HG02759 (cell line): Measurements from ENCODE around the gene ABCF1.
"Not testable (repeated sequence)": the region's sequence is repeated elsewhere in the genome, so short reads cannot be mapped to it uniquely, and the experiment has no call there.

Experiments used
- ATAC-seq: cut with Tn5 transposase; IDR thresholded peaks from one replicate; pipeline ENCODE4 v1.9.1; 2021; ENCODE audit warnings: mild to moderate bottlenecking, moderate library complexity; ENCODE audit not compliant: unreplicated experiment

ABCF1 gene

DNA sequence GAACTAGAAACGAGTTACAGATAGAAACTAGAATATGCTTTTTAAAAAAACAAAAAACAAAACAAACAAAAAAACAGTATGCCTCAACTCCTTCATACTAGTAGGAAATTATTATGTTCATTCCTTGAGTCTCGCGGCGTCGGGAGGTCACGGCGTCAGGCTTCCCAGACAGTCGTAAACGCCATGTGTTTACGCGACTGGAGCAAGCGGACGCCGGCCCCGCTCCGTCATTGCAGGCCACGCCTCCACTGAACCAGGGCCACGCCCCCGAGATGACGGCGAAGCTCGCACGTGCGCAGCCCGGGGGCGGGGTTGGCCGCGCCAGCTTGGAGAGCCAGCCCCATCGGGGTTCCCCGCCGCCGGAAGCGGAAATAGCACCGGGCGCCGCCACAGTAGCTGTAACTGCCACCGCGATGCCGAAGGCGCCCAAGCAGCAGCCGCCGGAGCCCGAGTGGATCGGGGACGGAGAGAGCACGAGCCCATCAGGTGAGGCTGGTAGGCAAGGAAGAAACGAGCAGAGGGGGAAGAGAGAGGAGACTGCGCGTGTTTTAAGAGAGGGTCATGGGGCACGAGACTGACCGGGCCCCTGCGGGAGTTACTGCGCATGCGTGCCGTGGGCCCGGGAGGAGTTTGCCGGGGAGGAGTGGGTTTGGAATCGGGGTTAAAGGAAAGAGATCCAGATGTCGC lies at the start of gene ABCF1:
ABCF1 (plus strand) TSS at position 368 of the 687 bp plus-strand sequence; CDS start at position 414, 46 bp downstream.
- peak; percentile 97 for ATAC-seq

- not testable (repeated sequence) for ATAC-seq
Observed at GRCh38 chr6:30521952-30522351, 49.3 kb upstream of the ABCF1 start.

GRCh38 chr6:30526444-30526843 lies 44.8 kb upstream of the ABCF1 start:
- ATAC-seq, result not testable (repeated sequence)

GRCh38 chr6:30529349-30529875 lies 41.8 kb upstream of the ABCF1 start:
- ATAC-seq, result not testable (repeated sequence)

DNA sequence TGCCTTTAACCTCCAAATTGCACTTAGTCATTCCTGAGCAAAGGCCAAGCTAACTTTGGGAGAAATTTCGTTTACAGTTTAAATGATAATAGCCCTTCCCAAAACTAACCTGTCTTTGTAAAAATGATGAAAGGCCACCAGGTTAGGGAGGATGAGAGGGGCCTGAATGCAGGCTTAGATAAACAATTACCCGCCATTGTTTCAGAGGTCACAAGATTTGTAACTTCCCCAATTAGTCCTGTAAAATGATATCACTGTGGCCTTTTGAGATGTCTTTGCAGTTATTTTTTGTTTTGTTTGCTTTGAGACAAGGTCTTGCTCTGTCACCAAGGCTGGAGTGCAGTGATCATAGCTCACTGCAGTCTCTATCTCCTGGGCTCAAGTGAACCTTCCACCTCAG lies 41.2 kb upstream of the ABCF1 start:
- ATAC-seq, result no peak

- ATAC-seq, result no peak
Observed at GRCh38 chr6:30533460-30534294, 37.6 kb upstream of the ABCF1 start.

GRCh38 chr6:30537931-30538330 lies 33.3 kb upstream of the ABCF1 start:
- no peak for ATAC-seq

DNA sequence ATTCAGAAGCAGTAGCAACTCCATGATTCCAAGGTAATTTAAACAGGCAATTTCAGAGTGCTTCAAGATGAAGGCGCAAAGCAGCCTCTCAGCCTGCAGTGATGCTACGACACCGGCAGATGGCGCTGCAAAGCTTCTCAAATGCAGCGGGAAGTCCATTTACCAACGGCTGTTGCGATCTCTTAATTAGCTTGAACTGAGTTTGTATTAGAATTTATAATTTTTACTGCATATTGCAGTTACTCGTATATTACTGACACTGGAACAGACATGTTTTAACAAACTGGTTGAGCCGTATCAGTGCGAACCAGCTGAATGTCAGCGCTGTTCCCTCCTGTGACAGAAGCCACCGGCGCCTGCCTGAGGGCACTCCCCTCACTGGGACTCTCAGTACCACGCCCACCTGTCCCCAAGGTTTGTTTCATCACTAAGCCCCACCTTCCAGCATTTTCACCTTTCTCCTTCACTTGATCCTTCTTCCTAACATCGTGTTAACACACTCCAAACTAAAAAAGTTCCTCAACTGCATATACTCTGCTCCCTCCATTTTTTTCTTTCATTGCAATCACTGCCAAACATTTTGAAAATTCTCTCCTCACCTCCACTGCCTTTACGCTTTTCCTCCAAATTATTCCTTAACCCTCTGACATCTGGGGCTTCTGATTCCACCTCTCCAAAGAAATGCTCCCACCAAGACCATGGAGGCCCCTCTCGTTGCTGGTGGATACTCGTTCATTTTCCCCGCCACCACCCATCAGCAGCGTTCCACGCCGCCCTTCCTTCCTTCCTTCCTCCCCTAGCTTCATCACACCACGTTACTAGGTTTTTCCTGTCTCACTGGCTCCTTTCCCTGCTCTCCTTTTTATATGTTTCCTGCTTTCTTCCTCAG lies 29.5 kb upstream of the ABCF1 start:
- peak; percentile 43 for ATAC-seq

GRCh38 chr6:30542404-30542725 lies 28.9 kb upstream of the ABCF1 start:
- no peak for ATAC-seq

DNA sequence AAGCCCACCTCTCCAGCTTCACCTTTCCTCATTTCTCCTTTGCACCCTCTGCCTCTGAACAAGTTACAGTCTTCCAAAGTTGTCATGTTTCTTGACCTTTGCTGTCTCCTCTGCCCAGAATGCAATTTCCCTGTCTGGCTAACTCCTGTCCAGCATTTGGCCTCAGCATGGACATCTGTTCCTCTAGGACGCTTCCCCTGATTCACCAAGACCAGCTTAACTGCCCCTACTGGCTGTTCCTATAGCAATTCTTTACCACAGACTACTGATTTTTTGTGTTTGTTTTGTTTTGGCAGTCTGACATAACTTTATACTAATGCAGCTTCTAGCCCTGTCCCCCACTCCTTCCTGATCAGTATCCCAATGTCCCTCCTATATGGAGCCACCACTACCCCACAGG lies 28.3 kb upstream of the ABCF1 start:
- ATAC-seq, result no peak

GRCh38 chr6:30543821-30544220 lies 27.4 kb upstream of the ABCF1 start:
- ATAC-seq, result no peak

DNA sequence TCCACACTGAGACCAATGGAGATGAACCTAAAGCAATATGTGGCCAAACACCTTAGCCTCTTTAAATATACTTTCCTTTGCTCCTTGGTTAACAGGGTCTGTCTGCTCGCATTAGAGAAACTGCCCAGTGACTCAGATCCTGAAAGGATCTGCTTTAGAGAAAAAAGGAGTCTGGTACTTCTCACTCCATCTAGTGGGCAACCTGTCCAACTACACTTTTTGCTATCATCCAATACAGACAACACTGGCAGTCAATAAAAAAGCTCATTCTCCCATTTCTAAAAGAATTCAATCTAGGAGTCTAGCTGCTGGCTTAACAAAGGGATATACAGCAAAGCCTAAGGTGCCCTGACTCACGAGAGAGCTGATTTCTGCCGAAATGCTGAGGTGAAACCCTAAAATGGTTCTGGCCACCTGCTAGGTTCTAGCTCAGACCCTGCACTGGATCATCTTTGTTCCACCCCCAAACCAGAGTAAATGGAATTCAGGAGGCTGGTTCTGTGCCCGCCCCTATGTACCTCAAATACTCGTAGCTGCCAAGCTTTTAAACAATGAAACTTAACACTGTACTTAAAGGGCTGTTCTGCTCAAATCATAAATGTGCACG lies 26.5 kb upstream of the ABCF1 start:
- no peak for ATAC-seq

- ATAC-seq, result no peak
Observed at GRCh38 chr6:30547454-30547853, 23.8 kb upstream of the ABCF1 start.

GRCh38 chr6:30548375-30548774 lies 22.9 kb upstream of the ABCF1 start:
- ATAC-seq, result no peak

- no peak for ATAC-seq
Observed at GRCh38 chr6:30554404-30554803, 16.8 kb upstream of the ABCF1 start.

DNA sequence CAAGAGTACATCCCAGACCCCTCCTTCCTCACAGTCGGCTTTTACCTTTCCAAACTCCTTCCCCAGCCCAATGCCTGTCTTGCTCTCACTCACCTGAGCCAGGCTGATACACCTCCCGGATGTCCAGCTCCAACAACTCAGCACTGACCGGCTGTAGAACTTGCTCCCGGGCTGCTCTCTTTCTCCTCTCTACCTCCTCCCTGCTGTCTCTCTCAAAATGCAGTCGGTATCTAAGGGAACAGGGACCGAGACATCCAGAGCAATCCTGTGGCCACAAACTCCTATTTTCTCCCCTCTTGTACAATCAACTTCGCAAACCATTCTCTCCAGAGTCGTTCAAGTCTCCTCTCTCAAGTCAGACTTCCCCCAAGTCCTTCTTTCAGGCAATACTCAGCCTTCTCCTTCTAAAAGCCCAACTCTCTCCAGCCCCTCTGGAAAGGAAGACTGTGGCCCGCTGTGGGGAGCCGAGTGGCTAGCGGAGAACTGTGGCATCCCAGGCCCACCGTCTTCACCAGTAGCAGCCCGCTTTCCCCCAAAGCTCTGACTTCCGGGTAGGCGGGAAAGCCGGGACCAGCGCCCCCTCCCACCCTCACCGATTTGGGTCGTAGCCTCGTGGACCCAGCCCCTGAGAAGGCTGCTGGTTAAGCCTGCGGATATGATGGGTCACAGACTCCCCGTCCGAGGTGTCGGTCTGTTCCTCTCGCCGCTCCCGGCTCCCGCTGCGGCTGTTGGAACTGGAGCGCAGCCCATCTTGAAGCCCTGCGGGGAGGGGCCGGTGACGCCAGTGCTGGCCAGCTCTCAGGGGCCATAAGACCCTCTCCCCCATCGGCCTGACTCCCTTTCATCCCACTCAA lies 16.1 kb upstream of the ABCF1 start:
- ATAC-seq, result no peak

- ATAC-seq, result no peak
Observed at GRCh38 chr6:30555816-30556065, 15.5 kb upstream of the ABCF1 start.

DNA sequence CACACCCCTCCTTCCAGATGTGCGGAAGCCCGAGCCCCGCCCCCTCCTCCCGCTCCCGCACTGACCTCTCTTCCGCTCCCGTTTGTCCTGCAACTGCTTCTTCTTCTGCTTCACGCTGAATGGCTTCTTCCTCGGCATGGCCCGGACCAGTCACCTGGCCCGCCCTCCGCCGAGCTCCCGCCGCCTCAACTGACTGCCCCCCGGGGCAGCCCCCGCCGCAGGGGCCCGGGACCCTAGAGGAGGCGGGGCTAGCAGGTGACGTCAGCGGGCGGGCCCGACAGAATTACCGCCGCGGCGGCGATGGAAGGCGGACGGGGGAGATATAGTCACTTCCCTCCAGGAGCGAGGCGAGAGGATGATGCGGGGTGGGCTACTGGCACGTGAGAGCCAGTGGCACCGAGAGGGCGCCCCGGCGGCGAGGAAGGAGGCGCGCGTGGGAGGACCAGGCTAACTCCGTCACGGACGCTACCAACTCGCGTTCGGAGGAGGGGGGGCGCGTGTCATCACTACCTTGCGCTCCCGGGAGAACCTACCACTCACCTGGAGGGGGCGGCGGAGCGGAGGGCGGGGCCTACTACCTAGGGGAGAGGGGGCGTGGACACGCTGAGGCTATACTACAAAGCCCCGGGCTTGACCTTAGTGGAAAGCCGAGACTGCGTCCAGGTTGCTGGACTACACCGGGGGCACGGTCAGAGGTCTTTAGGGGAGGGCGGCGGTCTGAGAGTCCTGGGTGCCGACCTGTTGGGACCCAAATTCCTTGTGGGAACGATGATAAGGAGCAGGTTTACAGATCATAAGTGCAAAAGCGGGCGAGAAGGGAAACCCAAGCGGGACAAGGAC lies 15.0 kb upstream of the ABCF1 start, which contains the start of gene GNL1:
GNL1 (minus strand) TSS at position 424 of the 840 bp plus-strand sequence; CDS start at position 138, 286 bp downstream.
- peak; percentile 74 for ATAC-seq
